Heart right ventricle (tissue), 16 donors: ENCODE data around the gene CARMIL3. TPM values are rescaled to one million over a fixed set of nuclear protein-coding genes. Genes with fewer than 3 reads are reported as not detected.

Source experiments
- ATAC-seq, 8 donors: fragments of 200-7000 bp; cut with Tn5 transposase; one replicate each; pipeline ENCODE4 v1.9.1; 2020; ENCODE audit warnings: mild to moderate bottlenecking in 8 of 8, moderate library complexity in 8 of 8, moderate number of reproducible peaks in 1 of 8
- DNase-seq, 2 donors: peaks; one replicate each; pipeline ENCODE4 v3.0.0-alpha.2; 2020
- H3K27ac ChIP-seq, 10 donors: fragments of 200-600 bp; sonication (generic) in 2 of 10; one replicate each; pipeline versions ENCODE4 v1.5.0 to v1.8.0; 2020 to 2022; ENCODE audit warnings: mild to moderate bottlenecking in 3 of 10
- H3K27me3 ChIP-seq, 7 donors: fragments of 200-600 bp; one replicate each; pipeline ENCODE4 v1.8.0; 2021 to 2022; ENCODE audit warnings: mild to moderate bottlenecking in 2 of 7
- H3K36me3 ChIP-seq, 9 donors: fragments of 200-600 bp; sonication (generic) in 1 of 9; one replicate each; pipeline versions ENCODE4 v1.5.0 to v1.8.0; 2020 to 2022; ENCODE audit warnings: mild to moderate bottlenecking in 2 of 9
- H3K4me1 ChIP-seq, 9 donors: fragments of 200-600 bp; sonication (generic) in 1 of 9; one replicate each; pipeline versions ENCODE4 v1.5.0 to v1.8.0; 2020 to 2022; ENCODE audit warnings: mild to moderate bottlenecking in 4 of 9
- H3K4me3 ChIP-seq, 10 donors: fragments of 200-600 bp; sonication (generic) in 2 of 10; one replicate each; pipeline versions ENCODE4 v1.5.0 to v1.8.0; 2020 to 2022; ENCODE audit warnings: mild to moderate bottlenecking in 7 of 10, moderate library complexity in 2 of 10
- H3K9me3 ChIP-seq, 11 donors: fragments of 200-600 bp in 10 of 11; sonication (generic) in 2 of 11; one replicate each; pipeline versions ENCODE4 v1.5.0 to v1.8.0; 2013 to 2022; ENCODE audit warnings: mild to moderate bottlenecking in 2 of 11, control low read depth in 1 of 11, moderate library complexity in 1 of 11
- CTCF ChIP-seq, 9 donors: fragments of 200-600 bp; sonication (generic) in 2 of 9; IDR thresholded peaks; one replicate each; pipeline versions ENCODE4 v1.5.0 to v1.8.0; 2021 to 2022; ENCODE audit warnings: antibody characterized with exemption in 9 of 9, mild to moderate bottlenecking in 5 of 9, moderate library complexity in 1 of 9
- WGBS, 2 donors: extraction: QIAGEN DNeasy Blood & Tissue Kit; methylation state at CpG; one replicate each; pipeline ENCODE4 v1.1.7; 2013; ENCODE audit warnings: inconsistent platforms in 1 of 2; 5-methylcytosine and 5-hydroxymethylcytosine counted together
- intact Hi-C, 10 donors: fragments of 100-400 bp; cut with DNase I; formaldehyde crosslinking; loops; one replicate each; pipeline versions ENCODE4 v1.11.1 to v1.14.2; 2022
- polyA plus RNA-seq, 2 donors: library from polyadenylated mRNA; stranded (reverse); fragments of 200-250 nt; gene quantifications; one replicate each; pipeline ENCODE4 v1.2.3, GENCODE V29; 2013
- total RNA-seq, 10 donors: library from RNA; stranded (reverse); fragmentation: NEBNext Ultra II Directional in 3 of 10; extraction: Animal tissue kit (Norgen Biotek cat#: 25700) in 3 of 10; gene quantifications; one replicate each; pipeline versions ENCODE4 v1.2.1 to v1.2.4, GENCODE V29; 2021 to 2023
- donor health status: Arrhythmogenic right ventricular cardiomyopathy.
- donor health status: ischemic (EF 13 %, LVEDD 7.1; RV severe dilation, severe dysfunction).
- donor health status: healthy with polysubstance abuse.
- donor health status: DM: no; HTN: yes; CAD: no.
- donor health status: DM: no; HTN: no; CAD: no.
- donor health status: ischemic (EF 25% LVEDD 6.9; RV normal size, moderate dysfunction).
- donor health status: ischemic (EF 25% LVEDD 5.7; RV mildly dilated, moderate dysfunction).
- donor health status: healthy.
- donor health status: DM: yes; HTN: yes; CAD: no.
- donor health status: Ischemic cardiomyopathy.
- donor health status: ischemic (EF 35%, LVEDD 5.7; RV mildly dilated, moderate dysfunction).
- donor health status: nonischemic (EF 11% LVEDD 7.7; RV severe dilation, severe dysfunction).
- donor health status: DM: yes; HTN: yes; CAD: no.
- donor health status: PGD.
- donor health status: ischemic (EF 29% LVEDD 5.4; RV normal size, mild dysfunction).
- donor health status: nonischemic (EF 23%, LVEDD 6.1; RV moderate dilation, normal function).

The CARMIL3 gene
- total and polyA plus RNA-seq, 12 donors: 0.06 to 0.44 (median 0.12) TPM; not detected in 3

GRCh38 chr14:24076302-24076601, 24.4 kb downstream of the CARMIL3 start:
- no peak overlapping the region for H3K27ac ChIP-seq
- H3K4me3 ChIP-seq: no peak overlapping the region
- no peak for TF ChIP-seq CTCF (IDR thresholded peaks at IDR 0.05)
- no peaks in the 10 kb centered on the region for H3K9me3 ChIP-seq
- DNase-seq: no peak
- H3K4me1 ChIP-seq: peaks cover 0 to 8% (median under 1%) of the 10 kb centered on the region in 9 donors
- peaks cover 0 to 37% (median 18%) of the 10 kb centered on the region in 7 donors for H3K27me3 ChIP-seq
- intact Hi-C loops: no loop called here
- ATAC-seq: no peak
- no peaks in the 10 kb centered on the region for H3K36me3 ChIP-seq
- 81 to 86% methylated on average over 10 of the region's 10 CpGs for WGBS, 2 donors

- DNase-seq: no peak
- WGBS, 2 donors: 88 to 91% methylated on average over 23 of the region's 23 CpGs
- Histone ChIP-seq H3K9me3 (no peaks in the 10 kb centered on the region), H3K4me1 (peaks cover 0 to 12% (median 6%) of the 10 kb centered on the region in 9 donors), H3K4me3 (no peak overlapping the region), H3K36me3 (no peaks in the 10 kb centered on the region), H3K27me3 (peaks cover 0 to 29% (median 18%) of the 10 kb centered on the region in 7 donors), H3K27ac (no peak overlapping the region)
- TF ChIP-seq CTCF (IDR thresholded peaks at IDR 0.05): no peak
- intact Hi-C loops: no loop called here
- ATAC-seq: no peak
Measured at GRCh38 chr14:24077086-24077485, 25.3 kb downstream of the CARMIL3 start.

GRCh38 chr14:24078146-24078545, 26.3 kb downstream of the CARMIL3 start:
- Histone ChIP-seq H3K27ac (no peak overlapping the region), H3K4me1 (peaks cover 0 to 12% (median 6%) of the 10 kb centered on the region in 9 donors), H3K9me3 (no peaks in the 10 kb centered on the region), H3K36me3 (no peaks in the 10 kb centered on the region), H3K27me3 (peaks cover 0 to 39% (median 15%) of the 10 kb centered on the region in 7 donors), H3K4me3 (no peak overlapping the region)
- ATAC-seq (no peak), DNase-seq (no peak)
- TF ChIP-seq CTCF (IDR thresholded peaks at IDR 0.05): no peak
- intact Hi-C loops: no loop called here
- 72 to 77% methylated on average over 3 of the region's 3 CpGs for WGBS, 2 donors

- no peak for ATAC-seq
- DNase-seq: no peak
Measured at GRCh38 chr14:24079491-24080141, 27.8 kb downstream of the CARMIL3 start.

More at GRCh38 chr14:24079491-24080141, 27.8 kb downstream of the CARMIL3 start:
- Histone ChIP-seq H3K4me3 (no peak overlapping the region), H3K9me3 (no peaks in the 10 kb centered on the region), H3K27ac (no peak overlapping the region), H3K4me1 (peaks cover 0 to 12% (median 6%) of the 10 kb centered on the region in 9 donors), H3K36me3 (no peaks in the 10 kb centered on the region), H3K27me3 (peaks cover 0 to 39% (median 7%) of the 10 kb centered on the region in 7 donors)
- intact Hi-C loops: loop anchor here in 1 of 10 donors (10.0 kb wide), 1 partner anchor 95 kb away; the partner anchor contains the start of gene DHRS4L2
- WGBS, 2 donors: 90 to 95% methylated on average over 9 of the region's 9 CpGs
- TF ChIP-seq CTCF (IDR thresholded peaks at IDR 0.05): no peak
